Spleen (tissue), 7 donors: Measurements from ENCODE around the gene PPP1R13B.

Source experiments
- CTCF ChIP-seq, 11 experiments: fragments of 200-600 bp in 7 of 11; fragments of 450-650 bp in 4 of 11; sonication (generic) in 4 of 11; IDR thresholded peaks in 8 of 11; conservative IDR thresholded peaks in 3 of 11; 1 replicate in 7 of 11; 2 replicates in 4 of 11; pipeline versions ENCODE4 v1.4.0 to v1.8.0; 2016 to 2021; ENCODE audit warnings: antibody characterized with exemption in 11 of 11, inconsistent platforms in 4 of 11, mild to moderate bottlenecking in 1 of 11
- POLR2A ChIP-seq, 3 donors: fragments of 450-650 bp; IDR thresholded peaks; one replicate each; pipeline ENCODE4 v1.5.1; 2017; ENCODE audit warnings: antibody characterized with exemption in 3 of 3, mild to moderate bottlenecking in 1 of 3
- POLR2AphosphoS5 ChIP-seq, 3 donors: sonication (generic); formaldehyde crosslinking; IDR thresholded peaks; one replicate each; pipeline ENCODE4 v1.5.1; 2017; ENCODE audit warnings: antibody characterized with exemption in 3 of 3
- donor health status: DM: no; HTN: no; CAD: no; lungs with moderate emphysema.
- donor health status: DM: no; HTN: no; CAD: no.
- donor health status: DM: no; HTN: no; CAD: no.

- TF ChIP-seq CTCF (IDR thresholded peaks at IDR 0.05 in 8 of 11, conservative IDR thresholded peaks at IDR 0.05 in 3 of 11) (no peak), POLR2AphosphoS5 (IDR thresholded peaks at IDR 0.05) (peak in 2 of 3 donors; percentile 58 to 65), POLR2A (IDR thresholded peaks at IDR 0.05) (no peak)
Measured at GRCh38 chr14:103688906-103689902, 158.2 kb downstream of the PPP1R13B start.
